SHP77 (cell line): Measurements from ENCODE around the gene CST9.

ENCODE experiments used
- DNase-seq, 2 experiments: peaks; one replicate each; lab custom pipeline; 2025; lab: John Stamatoyannopoulos, UW

The CST9 gene

DNA sequence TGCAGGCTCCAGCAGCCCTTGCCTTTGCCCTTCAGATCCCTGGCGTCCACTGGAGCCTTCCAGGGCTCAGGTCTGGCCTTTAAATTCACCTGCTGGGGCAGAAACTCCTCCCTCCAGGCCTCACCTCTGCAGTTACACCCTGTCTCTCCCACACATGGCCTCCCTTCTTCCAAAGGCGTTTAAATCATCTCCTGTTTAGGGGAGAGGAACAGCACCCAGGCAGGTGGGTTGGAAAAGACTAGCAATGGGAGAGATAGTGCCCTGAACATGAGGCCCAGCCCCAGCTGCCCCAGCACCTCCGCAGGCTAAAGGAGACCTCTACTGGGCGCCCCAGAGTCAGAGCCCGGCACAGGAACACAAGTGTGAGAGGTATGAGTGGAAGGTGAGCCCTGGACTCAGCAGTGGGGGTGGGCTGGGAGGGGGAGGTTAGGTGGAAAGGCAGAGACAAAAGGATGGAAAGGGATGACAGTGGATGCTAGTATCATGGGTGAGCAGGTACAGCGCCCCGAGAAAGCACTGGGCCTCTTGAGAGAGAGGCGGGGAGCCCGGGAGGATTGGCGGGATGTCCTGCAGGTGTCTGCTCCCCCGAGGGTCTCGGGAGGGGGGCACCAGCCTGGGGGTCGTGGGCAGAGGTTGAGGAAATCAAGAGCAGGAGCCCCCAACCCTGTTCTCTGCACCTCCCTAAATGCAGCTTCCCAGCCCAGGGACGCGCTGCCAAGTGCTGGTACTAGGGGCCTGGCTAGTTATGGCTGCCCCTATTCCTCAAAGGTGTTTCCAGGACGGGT is at the start of gene CST9:
Gene CST9 (minus strand): TSS at position 51 of the 785 bp plus-strand sequence. CDS start 53 bp downstream, outside the sequence.
- no peak for DNase-seq

DNA sequence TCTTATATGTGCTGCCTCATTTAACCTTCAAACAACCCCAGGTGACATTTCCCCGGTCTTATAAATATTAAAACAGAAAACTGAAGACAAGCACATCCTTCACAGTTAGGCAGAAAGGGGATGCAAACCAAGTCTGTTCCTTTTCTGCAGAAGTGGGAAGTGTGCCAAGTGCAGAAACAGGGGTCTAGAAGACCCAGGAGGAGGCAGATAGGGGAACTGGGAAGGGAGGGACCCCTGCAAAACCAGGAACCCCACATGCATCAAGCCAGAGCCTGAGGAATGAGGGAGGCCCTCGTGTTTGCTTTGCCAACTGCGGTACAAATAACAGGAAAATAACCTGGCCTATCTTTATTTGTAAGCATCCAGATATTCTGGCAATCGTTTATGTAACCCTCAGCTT is 49.0 kb upstream of the CST9 start:
- no peak for DNase-seq

- no peak for DNase-seq
These were observed 48.3 kb upstream of the CST9 start for GRCh38 chr20:23654000-23654399.

DNA sequence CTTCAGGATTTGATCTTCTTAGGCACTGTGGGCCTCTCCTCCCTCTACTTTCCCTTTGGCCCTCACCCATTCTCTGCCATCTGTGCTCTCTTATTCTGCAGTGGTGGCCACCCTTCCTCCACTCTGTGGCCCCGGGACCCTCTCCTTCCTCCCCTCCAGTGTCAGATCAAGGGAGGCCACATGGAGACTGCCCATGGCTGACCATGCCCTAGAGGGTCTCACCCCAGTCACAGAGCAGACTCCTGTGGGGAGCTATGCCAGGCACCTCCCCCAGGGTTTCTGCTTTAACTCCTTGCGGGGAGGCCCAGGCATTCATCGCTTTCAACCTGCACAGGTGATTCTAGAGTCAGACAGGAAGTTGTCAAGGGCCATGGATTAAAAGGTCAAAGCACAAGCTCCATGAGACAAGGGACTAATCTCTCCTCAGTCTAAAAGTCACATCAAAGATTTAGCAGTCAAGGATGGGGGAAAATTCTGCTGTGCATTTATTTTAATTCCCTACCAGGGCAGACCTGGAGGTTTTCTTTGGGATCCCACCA is 47.8 kb upstream of the CST9 start:
- no peak for DNase-seq

DNA sequence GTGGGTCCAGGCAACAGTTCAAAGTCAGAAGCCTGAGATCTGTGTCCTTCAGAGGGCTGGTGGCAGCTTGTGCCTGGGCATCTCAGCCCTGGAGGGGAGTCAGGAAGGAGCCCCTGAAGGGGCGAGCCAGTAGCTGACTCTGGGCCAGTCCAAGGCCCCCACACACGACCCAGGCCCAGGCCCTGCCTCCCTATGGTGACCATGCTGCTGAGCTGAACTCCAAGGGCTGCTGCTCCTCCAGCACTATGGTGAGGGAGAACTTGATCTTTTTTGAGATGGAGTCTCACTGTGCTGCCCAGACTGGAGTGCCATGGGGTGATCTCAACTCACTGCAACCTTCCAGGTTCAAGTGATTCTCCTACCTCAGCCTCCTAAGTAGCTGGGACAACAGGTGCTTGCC is 47.2 kb upstream of the CST9 start:
- DNase-seq, result no peak

- no peak for DNase-seq
These were observed 46.7 kb upstream of the CST9 start for GRCh38 chr20:23652371-23652770.

- DNase-seq, result no peak
These were observed 45.4 kb upstream of the CST9 start for GRCh38 chr20:23651117-23651516.

DNA sequence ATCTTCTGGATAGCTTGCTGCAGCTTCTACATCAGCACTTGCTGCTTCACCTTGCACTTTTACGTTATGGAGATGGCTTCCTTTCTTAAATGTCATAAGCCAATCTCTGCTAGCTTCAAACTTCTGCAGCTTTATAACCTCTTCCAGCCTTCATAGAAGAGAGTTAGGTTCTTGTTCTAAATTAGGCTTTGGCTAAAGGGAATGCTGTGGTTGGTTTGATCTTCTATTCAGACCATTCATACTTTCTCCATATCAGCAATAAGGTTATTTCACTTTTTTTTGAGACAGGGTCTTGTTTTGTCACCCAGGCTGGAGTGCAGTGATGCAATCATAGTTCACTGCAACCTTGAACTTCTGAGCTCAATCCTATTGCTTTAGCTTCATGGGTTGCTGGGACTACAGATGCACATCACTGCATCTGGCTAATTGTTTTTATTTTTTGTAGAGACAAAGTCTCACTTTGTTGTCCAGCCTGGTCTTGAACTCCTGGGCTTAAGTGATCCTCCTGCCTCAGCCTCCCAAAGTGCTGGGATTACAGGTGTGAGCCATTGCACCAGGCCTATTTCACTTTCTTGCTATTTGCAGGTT is 44.2 kb upstream of the CST9 start:
- DNase-seq, result no peak

- DNase-seq, result no peak
These were observed 43.5 kb upstream of the CST9 start for GRCh38 chr20:23649242-23649641.

- no peak for DNase-seq
These were observed 41.6 kb upstream of the CST9 start for GRCh38 chr20:23647346-23647745.

GRCh38 chr20:23646106-23646873 is 40.6 kb upstream of the CST9 start:
- no peak for DNase-seq

DNA sequence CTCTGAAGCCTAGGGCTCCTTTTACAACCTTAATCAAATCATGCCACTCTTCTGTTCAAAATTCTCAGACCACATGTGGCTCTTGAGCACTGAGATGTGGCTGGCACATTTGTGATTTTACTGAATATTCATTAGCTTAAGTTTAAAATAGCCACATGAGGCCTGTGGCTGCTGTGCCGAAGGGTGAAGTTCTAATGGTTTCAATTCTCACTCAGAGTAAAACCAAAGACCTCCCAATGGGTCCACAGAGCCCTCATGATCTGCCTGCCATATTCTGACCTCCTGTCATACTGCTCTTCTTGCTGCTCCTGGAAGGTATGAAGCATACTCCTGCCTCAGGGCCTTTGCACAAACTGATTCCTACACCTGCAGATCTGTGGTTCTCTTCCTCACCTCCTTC is 39.9 kb upstream of the CST9 start:
- DNase-seq, result no peak

- DNase-seq, result no peak
These were observed 38.4 kb upstream of the CST9 start for GRCh38 chr20:23644164-23644563.

GRCh38 chr20:23643659-23644058 is 37.9 kb upstream of the CST9 start:
- no peak for DNase-seq

DNA sequence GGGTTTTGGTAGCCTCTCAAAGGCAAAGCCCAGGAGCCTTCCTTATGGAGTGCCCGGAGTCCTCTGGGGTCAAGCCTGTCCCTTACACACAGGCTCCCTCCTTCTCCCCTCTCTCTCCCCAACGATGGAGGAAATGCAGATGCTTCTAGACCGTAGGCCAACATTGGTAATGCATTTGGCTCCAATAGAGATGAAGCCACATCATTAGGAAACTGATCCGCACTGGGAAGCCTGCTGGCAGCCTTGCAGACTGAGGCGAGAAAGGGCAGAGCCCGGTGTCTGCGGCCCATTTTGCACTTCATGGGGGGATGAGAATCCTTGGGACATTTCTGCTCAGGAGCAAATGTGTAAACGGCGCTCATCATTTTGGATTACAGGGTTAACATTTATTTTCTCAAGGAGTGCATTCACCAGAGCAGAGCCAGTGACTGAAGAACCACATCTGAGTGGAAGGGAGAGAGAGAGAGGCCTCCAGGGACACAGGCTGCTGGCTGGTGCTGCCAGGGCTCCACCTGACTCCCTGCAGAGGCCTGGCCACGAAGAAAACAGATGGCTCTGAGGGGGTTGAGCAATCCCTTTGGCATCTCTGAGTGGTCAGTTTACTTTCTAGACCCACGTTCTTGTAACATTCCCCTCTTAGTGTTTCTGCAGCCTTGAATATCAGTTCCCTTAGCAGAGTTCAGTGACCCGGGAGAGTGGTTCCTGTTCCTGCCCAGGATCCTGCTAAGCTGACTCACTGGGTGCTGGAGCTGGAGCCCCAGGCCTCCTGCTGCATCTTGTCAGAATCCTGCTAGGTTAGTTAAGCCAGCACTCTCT is 36.4 kb upstream of the CST9 start:
- DNase-seq, result no peak

GRCh38 chr20:23640671-23641667 is 35.3 kb upstream of the CST9 start:
- DNase-seq, result no peak

GRCh38 chr20:23640018-23640601 is 34.4 kb upstream of the CST9 start:
- DNase-seq, result no peak

- no peak for DNase-seq
These were observed 33.8 kb upstream of the CST9 start for GRCh38 chr20:23639490-23639958.

DNA sequence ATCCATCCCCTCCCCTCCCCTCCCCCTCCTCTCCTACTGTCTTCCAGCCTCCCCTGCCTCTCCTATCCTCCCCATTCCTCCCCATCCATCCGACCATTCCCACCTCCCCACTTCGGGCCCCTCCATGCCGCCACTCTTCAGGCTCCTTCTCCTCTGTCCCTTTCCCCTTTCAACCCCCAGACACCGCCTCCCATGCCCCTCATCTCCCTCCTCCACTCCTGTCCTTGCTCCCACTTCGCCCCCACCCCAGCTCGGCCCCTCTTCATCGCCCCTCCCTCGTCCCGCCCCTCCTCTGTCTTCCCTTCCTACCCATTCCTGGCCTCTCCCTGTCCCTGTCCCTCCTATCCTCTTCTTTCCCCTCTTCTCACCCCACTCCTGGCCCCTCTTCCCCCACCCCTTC is 32.6 kb upstream of the CST9 start:
- DNase-seq, result no peak
